Neural progenitor cell (in vitro differentiated cells): ENCODE results near the gene CFAP58.

Experiments used
- EZH2 ChIP-seq: fragments of 200-600 bp; sonication (generic); IDR thresholded peaks from 2 replicates; pipeline ENCODE4 v1.6.1; 2017; ENCODE audit warnings: antibody characterized with exemption, mild to moderate bottlenecking, moderate library complexity
- EZH2phosphoT487 ChIP-seq: fragments of 200-600 bp; sonication (generic); IDR thresholded peaks from 2 replicates; pipeline ENCODE4 v1.6.1; 2017; ENCODE audit warnings: antibody characterized with exemption
- TF ChIP-seq, protein P1 (sequence below): fragments of 200-600 bp; sonication (generic); IDR thresholded peaks from 2 replicates; pipeline ENCODE4 v1.5.1; 2017; ENCODE audit warnings: antibody characterized with exemption, mild to moderate bottlenecking

- TF ChIP-seq, protein P1, sequence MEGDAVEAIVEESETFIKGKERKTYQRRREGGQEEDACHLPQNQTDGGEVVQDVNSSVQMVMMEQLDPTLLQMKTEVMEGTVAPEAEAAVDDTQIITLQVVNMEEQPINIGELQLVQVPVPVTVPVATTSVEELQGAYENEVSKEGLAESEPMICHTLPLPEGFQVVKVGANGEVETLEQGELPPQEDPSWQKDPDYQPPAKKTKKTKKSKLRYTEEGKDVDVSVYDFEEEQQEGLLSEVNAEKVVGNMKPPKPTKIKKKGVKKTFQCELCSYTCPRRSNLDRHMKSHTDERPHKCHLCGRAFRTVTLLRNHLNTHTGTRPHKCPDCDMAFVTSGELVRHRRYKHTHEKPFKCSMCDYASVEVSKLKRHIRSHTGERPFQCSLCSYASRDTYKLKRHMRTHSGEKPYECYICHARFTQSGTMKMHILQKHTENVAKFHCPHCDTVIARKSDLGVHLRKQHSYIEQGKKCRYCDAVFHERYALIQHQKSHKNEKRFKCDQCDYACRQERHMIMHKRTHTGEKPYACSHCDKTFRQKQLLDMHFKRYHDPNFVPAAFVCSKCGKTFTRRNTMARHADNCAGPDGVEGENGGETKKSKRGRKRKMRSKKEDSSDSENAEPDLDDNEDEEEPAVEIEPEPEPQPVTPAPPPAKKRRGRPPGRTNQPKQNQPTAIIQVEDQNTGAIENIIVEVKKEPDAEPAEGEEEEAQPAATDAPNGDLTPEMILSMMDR = no peak
- TF ChIP-seq EZH2phosphoT487 (no peak), EZH2 (no peak)
Observed at GRCh38 chr10:104315486-104315921, 38.1 kb upstream of the CFAP58 start.
